Right renal cortex interstitium (tissue), 3 donors: Measurements from ENCODE around the gene MXI1. TPM values are rescaled to one million over a fixed set of nuclear protein-coding genes. Genes with fewer than 3 reads are reported as not detected.
"Not testable (repeated sequence)": the region's sequence is repeated elsewhere in the genome, so short reads cannot be mapped to it uniquely, and the experiment has no call there.

Source experiments
- DNase-seq, 3 donors: peaks; one replicate each; pipeline ENCODE4 v3.0.0-alpha.2; 2013; ENCODE audit warnings: low read depth in 3 of 3, low spot score in 2 of 3
- polyA plus RNA-seq, 3 donors: library from polyadenylated mRNA; unstranded; fragments of 120-200 nt; gene quantifications; one replicate each; pipeline ENCODE4 v1.2.1, GENCODE V29; 2013; ENCODE audit not compliant: insufficient read length in 3 of 3

The MXI1 gene
- polyA plus RNA-seq, 3 donors = 45.5 to 49.8 (median 45.9) TPM

DNA sequence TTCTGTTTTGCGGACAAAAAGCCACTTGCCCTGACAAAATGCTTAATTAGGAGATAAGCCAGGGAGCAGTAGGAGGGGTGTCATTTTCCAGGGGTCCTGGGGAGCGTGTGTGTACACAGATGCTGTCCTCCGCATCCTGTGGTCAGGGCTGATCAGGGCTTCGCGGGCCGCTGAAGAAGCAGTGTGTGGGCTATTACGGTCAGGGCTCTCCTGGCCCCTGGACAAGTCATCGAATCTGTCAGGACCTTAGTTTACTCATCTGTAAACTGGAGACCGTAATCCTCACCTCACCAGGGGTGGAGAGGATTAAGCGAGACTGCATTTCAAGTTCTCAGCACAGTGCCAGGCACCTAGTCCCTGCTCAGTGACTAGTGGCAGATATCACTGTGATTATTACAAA lies 26.0 kb upstream of the MXI1 start:
- no peak for DNase-seq

DNA sequence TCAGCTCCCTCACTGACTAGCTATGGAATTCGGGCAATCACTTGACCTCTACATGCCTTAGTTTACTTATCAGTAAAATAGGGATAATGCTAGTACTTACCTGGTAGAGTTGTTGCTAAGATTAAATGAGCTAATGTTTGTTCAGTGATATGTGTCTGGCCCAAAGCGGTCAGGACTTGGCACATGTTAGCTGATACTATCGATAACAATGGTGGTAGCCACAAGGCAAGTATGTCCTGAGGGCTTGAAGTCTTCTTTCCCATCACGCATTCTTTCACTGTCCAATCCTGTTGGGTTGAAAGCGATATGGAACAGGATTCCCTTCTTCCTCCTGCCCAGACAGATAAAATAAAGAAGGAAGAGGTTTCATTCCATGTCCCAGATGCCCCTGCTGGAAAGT lies 25.5 kb upstream of the MXI1 start:
- DNase-seq = no peak

DNA sequence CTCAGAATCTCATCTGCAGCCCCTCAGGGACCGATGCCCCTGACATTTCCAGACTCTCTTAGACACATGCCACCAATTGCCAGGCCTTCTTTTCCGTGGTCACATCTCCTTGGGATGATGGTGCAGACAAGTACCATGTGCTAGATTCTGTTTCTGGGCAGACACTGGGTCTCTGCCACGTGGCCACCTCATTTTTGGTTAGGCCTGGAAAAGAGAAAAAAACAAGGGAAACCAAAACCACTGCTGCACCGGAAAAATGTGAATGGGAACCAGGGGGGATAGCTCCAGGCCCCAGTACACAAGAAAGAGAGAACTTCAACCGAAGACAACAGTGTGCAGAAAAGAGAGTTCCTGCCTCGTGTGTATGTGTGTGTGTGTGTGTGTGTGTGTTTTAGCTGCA lies 23.0 kb upstream of the MXI1 start:
- DNase-seq = no peak

DNA sequence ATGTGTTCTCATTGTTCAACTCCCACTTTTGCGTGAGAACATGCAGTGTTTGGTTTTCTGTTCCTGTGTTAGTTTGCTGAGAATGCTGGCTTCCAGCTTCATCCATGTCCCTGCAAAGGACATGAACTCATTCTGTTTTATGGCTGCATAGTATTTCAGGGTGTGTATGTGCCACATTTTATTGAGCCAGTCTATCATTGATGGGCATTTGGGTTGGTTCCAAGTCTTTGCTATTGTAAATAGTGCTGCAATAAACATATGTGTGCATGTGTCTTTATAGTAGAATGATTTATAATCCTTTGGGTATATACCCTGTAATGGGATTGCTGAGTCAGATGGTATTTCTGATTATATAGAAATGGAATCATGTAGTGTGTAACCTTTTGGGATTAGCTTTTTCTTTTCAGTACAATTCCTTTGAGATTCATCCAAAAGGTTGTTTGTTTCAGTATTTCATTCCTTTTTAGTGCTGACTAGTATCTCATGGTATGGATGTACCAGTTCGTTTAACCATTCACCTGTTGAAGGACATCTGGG lies 21.7 kb upstream of the MXI1 start:
- DNase-seq = not testable (repeated sequence)

DNA sequence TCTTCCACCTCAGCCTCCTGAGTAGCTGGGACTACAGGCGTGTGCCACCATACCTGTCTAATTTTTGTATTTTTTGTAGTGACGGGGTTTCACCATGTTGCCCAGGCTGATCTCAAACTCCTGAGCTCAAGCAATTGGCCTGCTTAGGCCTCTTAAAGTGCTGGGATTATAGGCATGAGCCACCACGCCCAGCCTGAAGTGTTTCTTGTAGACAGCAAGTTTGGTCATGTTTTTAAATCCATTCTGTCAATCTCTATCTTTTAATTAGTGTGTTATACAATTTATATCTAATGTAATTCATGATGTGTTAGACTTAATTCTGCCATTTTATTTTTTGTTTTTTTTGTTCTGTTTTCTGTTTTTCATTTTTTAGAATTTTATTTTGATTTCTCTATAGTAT lies 17.2 kb upstream of the MXI1 start:
- no peak for DNase-seq

DNA sequence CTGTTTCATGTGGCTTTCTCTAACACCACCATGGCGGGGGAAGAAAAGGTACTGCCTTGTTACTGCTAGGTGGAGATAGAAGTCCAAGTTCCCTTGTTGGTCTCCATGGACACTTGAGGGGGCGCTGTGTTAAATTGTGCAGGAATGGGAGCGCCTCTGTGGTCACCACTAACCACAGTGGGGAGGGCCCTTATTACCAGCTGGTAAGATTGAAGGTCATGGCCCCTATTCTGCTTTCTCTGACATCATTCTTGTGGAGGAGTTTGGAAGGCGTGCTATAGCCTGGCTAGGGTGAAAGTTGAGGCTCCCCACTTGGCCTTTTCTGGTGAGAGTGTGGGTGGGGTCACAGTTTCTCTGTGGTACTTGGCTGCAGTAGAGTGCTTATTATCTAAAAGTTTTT lies 14.9 kb upstream of the MXI1 start:
- no peak for DNase-seq

DNA sequence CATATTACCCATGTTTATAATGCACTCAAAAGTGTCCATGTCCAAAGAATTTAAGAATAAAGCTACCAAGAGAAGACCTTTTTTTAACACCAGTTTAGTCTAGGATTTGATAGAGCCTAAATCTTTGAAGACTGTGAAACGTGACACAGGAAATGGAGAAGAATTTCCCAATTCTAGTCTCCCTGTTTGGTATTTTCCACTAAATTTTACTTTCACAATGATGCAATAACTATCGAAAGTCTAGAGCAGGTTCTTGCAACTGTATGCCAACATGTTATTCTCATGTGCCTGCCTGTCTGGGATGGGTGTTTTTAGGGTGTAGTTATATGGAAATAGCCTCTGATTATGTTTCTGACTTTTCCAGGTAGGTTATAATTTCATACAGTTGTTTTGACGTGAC lies 6.9 kb upstream of the MXI1 start:
- no peak for DNase-seq

DNA sequence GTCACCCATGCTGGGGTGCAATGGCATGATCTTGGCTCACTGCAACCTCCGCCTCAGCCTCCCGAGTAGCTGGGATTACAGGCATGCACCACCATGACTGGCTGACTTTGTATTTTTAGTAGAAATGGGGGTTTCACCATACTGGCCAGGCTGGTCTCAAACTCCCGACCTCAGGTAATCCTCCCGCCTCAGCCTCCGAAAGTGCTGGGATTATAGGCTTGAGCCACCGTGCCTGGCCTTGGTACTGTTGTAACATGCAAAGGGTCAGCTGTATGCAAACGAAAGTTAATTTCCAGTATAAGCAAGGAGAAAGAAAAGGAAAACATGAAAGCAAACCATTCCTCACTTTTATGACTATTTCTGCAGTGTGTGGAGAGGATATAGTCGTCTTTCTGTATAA lies 6.4 kb upstream of the MXI1 start:
- DNase-seq = not testable (repeated sequence)

DNA sequence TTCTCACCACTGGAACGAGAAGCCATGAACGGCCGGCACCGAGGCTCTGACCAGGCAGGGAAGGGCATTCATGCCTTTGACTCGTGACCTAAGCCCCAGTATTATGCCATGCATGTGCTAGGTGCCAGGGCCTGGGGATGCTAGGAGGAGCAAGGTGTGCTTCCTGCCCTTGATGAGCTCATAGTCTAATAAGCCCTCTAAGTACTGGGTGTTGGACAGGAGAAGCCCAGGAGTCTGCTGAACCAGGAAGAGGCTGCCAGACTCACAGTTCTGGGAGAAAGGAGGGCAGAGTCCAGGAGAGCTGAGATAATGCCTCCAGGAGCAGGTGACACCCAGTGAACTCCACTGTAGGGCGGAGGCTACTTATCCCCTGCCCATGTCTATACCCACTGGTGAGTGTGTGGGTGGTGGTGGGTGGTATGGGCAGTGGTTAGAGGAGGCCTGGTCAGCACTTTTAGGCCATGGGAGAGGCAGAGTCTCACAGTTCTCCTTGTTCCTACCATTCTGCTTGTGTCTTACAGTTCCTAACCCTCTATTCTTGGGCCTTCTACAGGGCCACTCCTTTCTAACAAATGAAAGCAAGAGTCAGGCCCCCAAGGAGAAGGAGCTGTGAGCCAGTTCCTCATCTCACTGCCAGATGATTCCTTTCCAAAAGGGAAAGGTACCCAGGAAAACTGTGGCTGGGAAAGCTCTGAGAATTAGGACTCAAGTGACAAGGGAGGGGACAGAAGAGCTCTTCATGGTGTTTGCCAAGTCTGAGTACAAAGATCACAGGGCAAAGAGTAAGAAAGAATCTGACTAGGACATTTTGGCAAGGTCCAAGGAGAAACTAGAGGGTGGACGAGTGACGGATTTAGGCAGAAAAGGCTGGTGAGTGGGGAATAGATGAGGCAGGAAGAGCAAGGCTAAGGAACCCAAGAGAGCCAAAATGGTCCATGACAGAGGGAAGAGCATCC lies 3.6 kb upstream of the MXI1 start:
- no peak for DNase-seq

DNA sequence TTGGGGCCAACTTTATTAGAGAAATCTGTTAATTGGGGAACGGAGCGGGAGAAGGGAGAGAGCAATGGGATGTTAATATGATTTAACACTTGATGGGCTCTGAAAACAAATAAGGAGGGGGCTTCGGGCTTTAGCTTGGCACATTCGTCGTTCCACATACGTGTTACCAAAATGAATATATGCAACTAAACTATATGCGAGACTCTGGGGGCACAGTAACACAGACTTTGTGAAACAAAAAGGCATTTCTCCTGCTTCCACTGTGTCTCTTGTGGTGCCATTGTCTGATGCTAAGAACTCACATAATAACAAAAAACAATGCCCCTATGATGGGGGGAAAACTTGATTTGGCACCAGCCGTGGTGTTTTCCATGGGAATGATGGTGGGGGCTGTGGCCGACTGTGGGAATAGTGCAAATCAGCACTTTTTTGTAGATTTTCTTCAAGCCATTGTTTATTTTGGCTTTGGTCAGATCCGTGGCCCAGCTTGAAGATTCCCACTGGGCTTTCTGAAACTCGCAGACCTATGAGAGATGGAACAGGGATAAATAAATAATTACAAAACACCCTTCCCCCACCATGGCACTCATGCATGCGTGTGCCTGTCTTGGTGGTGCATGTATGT lies 2.2 kb upstream of the MXI1 start:
- no peak for DNase-seq

DNA sequence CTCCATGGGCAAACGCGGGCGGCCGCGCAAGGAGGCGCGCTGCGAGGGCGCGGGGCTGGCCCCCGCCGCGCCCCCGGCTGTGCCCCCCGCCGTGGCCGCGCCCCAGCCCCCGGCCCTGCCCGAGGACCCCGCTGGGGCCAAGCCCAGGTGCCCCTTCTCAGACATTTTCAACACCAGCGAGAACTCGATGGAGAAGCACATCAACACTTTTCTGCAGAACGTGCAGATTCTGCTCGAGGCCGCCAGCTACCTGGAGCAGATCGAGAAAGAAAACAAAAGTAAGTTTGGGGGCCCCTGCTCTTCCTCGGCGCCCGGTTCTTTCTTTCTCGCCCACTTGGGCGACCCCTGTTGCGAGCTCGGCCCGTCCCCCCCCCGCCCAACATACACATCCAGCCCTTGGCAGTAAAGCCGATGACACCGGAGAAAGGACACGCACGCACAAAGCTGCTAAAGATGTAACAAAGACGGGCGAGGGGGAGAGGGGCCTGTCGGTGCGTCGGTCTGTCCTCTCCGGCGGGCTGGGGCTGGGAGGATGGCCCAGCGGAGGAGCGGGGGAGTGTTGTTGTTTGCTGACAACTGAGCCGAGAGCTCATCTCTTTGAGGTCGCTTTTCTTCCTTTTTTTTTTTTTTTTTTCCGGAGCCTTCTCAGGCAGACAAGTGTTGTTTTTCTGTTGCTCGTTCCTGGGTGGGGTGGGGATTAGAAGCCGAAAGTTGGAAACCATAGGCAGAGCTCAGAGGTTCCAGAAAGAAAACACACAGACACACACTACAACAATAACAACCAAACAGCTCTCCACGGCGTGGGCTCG lies 604 bp downstream of the MXI1 start:
- peak in 2 of 3 donors; percentile 55 to 61 for DNase-seq

DNA sequence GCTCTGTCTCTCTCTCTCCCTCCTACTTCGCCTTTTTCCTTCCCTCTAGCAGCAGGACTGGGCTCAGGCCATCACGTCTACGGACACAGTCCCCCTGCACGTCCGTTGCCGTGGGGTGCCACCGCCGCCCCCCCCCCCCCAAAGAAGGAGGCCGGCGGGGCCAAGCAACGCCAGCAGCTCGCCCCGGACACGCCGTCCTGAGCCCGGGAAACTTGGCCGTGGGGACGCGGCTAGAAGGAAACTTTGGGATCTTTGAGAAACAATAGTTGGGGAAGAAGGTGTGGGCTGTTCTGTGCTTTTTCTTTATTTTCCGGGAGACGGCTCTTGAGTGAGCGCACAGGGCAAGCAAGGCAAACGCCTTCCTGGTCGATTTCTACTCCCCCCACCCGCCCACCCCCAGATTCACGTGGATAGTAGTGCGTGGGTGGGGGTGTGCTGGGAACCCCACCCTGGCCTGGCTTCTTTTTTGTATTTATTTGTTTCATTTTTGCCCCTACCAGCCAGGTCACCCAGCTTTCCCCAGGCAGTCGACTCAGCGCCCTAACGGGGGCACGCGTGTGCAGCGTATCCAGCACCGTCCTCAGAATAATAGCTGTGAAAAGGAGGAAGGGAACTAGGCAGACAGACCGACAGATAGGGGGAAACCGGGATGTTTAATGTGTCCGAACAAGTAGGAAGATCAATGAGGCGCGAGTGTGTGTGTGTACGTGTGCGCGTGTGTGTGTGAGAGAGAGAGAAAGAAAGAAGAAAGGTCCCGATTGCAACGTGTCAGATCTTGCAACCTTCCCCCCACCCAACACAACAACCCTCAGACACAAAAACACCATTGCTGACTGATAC lies 1.4 kb downstream of the MXI1 start:
- peak in 1 of 3 donors; percentile 31 for DNase-seq

DNA sequence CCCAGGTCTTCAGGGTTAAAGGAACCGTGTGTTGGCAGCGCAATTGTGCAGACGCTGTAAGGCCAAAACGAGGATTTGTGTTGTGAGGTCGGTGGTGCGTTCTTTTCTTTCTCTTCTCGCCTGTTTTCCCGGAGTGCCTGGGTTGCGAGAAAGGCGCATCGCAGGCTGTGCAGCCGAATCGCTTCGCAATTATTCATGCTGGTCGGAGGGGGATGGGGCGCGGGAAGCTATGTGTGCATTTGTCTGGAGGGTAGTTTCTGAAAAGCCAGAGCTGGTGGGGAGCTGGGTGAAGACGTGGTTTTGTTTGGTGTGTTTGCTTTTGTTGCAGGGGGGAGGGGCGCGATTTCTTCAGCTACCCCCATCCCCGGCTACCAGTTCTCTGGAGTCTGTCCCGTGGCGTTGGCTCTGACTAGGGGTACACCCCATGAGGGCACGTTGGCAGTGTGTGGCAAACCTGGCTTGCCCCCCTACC lies 2.1 kb downstream of the MXI1 start:
- peak in 2 of 3 donors; percentile 36 to 41 for DNase-seq

DNA sequence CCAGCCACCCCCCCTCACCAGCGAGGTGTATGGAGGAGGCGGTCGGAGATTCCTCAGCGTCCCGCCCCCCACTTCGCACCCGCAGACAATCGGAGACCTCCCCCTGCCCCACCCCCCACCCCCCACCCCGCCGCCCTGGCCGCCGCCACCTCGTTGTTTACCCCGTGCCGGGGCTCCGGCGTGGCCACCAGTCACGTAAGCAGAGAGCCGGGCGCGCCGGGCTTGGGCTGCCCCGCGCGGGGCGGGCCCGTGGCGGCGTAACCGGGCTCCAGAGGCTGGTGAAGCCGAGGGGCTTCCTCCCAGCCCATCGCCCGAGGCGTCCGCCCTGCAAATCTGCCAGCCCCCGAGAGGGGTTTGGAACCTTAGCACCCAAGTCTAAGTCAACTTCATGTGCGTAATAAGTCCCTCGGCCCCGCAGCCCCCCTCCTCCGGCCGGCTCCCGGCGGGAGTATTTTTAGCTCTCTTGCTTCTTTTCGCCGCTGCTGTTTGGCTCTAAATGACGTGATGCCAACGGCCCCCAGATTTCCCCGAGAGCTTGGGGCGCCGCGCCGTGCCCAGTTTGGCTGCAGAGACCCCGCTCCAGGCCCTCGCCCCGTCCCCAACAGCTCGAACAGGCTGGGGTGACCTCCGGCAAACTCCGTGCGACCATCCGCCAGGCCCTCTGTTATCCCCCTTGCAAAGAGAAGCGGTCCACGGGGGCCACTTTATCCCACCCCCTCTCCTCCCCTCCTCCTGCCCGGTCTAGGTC lies 2.7 kb downstream of the MXI1 start:
- DNase-seq = peak in 2 of 3 donors; percentile 19 to 30

DNA sequence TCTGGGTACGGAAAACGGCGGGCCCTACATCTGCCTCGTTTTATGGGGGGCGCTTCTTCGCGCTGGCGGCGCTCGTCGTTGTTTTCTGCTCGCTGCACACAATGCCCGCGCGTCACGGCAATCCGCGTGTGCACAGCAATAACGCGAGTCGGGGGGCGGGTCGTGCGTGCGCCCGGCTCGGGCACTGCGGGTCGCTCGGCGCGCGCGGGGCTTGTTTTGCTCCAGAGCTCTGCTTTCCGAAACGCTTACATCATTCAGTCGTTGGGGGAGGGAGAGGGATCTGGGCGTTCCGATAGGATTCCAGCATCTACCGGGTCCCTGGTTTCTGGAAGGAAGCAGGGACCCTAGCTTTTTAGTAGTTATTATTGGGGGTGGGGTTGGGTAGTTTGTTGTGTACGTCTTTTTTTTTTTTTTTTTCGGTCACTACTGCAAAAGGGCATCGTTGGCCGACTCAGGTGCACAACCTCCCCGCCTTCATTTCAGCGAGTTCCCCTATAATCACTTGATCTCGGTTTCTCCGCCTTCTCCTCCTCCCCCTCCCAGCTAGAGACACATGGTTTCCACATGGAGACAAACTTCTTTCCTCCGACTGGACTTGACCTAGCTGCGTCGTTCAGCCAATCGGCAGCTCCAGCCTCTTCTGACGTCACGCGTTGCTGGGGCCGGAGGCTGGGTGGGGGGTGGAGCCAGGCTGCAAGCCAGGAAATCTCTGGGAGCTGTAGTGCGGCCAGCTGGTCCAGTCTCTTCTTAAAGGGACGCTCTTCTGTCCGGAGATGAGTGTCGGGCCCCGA lies 3.5 kb downstream of the MXI1 start:
- DNase-seq = peak; percentile 94 to 98 (median 97)

DNA sequence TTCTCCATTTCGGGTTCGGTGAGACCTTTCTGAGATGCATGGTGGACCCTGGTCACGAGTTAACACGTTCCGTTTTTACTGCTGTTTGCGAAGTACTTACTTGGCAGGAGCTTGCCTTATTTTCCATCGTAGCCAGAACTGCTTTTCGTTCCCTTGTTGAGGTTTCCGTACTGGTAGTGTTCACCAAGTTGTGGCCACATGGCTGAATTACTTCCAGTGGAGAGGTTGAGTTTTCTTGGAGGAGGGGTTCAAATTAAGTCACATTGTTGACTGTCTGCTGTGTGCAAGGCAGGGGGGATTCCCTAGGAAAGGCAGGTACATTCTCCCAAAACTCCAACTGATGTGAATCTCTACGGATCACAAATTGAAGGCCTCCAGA lies 4.0 kb downstream of the MXI1 start:
- DNase-seq = no peak

DNA sequence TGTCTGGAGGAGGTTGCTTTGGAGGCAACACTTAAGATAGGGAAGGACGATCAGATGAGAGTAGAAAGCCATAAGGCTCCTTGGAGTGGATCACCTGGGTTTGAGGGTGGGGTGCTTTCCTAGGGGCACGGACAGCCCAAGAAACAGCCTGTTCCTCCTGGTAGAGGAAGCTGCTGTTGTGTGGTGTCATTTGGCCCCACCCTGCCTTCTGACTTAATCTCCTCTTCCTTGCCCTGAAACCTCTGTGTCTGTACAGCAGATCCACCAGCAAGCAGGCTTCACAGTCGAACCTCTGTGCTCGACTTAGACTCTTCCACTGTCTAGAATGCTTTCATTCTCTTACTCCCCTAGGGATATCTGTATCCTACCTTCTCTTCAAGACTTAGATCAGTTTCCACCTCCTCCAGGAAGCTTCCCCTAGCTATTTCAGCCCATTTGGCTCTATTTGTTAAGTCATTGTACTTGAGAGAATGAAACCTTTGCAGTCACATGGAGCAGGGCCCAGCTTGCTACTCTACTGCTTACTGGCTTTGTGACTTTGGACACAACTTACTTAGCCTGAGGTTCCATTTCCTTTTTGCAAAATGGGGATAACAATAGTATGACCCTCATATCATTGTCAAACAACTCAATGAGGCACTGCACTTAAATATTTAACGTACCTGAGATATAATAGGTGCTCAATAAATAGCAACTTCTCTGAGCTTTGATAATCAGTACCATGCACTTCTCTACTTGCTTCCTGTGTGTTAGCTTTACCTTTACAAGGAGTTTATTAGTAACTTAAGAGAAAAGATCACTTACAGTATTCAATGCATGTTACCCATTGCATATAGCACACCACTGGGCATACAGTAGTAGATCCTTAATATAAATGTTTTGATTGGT lies 5.0 kb downstream of the MXI1 start:
- no peak for DNase-seq
